Activated CD4-positive, CD25-positive, alpha-beta regulatory T cell treated with anti-CD3 and anti-CD28 coated beads, Interleukin-2, amount 50 U/mL, for 24 hours (primary cell): ENCODE measurements around the gene DTWD2.
"Not testable (repeated sequence)": the region's sequence is repeated elsewhere in the genome, so short reads cannot be mapped to it uniquely, and the experiment has no call there.

Experiments used
- ATAC-seq, 2 donors: fragments of 150-1000 bp; cut with Tn5 transposase; one replicate each; pipeline ENCODE4 v1.10.0; 2021; ENCODE audit warnings: mild to moderate bottlenecking in 1 of 2, moderate library complexity in 1 of 2

Gene DTWD2

DNA sequence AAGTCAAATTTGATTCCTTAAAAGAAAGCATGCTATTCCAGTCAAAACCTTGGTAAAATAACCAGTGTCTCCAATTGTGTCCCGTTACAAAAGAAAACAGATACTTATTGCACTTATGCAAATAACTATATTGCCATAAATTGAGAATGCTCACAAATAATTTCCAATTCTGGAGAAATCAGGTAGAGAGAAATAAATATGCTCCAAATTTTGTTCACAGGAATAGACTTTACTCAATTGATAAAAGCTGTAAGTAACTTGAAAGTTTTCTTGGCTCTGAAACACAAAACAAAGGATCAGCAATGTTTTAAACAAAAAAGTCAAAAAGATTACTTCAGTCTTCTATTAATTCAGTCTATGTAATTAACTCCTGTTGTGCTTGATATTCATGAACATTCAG is 7.8 kb upstream of the DTWD2 start:
- ATAC-seq, result no peak

DNA sequence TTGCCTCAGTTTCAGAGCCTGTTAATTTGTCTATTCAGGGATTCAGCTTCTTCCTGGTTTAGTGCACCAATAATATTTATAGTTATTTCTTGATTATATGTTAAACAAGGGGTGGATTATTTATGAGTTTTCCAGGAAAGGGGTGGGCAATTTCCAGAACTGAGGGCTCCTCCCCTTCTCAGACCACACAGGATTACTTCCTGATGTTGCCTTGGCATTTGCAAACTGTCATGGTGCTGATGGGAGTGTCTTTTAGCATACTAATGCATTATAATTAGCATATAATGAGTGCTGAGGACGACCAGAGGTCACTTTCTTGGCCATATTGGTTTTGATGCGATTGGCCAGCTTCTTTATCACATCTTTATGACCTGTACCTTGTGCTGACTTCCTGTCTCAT is 6.2 kb upstream of the DTWD2 start:
- no peak for ATAC-seq

DNA sequence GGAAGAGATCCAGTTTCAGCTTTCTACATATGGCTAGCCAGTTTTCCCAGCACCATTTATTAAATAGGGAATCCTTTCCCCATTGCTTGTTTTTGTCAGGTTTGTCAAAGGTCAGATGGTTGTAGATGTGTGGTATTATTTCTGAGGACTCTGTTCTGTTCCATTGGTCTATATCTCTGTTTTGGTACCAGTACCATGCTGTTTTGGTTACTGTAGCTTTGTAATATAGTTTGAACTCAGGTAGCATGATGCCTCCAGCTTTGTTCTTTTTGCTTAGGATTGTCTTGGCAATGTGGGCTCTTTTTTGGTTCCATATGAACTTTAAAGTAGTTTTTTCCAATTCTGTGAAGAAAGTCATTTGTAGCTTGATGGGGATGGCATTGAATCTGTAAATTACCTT is 4.8 kb upstream of the DTWD2 start:
- not testable (repeated sequence) for ATAC-seq

DNA sequence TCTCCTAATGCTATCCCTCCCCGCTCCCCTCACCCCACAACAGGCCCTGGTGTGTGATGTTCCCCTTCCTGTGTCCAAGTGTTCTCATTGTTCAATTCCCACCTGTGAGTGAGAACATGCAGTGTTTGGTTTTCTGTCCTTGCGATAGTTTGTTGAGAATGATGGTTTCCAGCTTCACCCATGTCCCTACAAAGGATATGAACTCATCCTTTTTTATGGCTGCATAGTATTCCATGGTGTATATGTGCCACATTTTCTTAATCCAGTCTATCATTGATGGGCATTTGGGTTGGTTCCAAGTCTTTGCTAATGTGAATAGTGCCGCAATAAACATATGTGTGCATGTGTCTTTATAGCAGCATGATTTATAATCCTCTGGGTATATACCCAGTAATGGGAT is 3.7 kb upstream of the DTWD2 start:
- ATAC-seq, result not testable (repeated sequence)

DNA sequence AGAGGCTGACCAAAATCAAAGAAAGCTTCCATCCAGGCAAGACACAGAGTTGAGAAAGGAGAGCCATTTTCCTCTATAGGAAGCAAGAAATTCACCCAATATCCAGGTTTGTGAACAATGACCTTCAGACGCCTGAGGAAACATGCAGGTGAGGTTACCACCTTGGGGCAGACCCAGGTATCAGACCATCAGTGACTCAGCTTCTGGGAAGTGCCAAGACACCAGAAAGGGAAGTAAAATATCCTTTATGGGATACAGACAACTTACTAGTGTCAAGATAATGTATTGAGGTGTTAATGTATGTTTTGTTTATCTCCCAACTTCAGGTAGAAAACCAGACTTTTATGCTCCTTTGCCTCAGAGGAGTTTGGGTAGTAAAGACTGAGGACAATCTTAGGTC is 2.2 kb upstream of the DTWD2 start:
- ATAC-seq, result no peak

DNA sequence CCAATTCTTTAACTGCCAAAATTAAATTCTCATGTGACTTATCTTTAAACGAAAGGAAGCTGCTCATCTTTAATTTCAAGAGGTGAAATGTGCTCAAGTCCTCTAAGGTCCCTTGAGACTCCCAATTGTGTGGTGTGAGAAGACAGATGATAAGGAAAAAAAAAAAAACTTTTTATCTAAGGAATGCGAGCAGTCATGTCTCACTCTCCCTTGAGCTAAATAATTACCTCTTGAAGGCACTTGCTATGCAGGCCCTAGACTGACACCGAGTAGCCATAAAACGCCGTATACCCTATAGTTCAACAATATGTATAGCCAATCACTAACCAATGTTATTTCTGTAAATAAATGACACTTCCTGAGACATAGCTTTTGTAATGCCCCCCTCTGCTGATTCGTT is 1.5 kb upstream of the DTWD2 start:
- ATAC-seq, result no peak

DNA sequence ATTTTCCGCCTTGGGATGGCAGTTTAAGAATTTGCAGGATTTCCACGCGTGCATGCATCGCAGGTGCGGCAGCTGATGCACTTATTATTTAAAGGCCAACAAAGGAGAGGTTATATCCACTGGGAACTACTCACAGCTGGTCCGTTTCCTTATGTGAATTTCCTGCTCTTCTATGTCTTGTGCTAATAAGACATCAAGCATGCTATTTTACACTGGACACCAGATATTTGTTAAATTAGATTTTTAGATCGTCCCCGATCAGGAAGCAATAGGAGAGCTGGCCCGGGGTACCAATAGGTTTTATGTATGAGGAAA is 476 bp upstream of the DTWD2 start:
- no peak for ATAC-seq

DNA sequence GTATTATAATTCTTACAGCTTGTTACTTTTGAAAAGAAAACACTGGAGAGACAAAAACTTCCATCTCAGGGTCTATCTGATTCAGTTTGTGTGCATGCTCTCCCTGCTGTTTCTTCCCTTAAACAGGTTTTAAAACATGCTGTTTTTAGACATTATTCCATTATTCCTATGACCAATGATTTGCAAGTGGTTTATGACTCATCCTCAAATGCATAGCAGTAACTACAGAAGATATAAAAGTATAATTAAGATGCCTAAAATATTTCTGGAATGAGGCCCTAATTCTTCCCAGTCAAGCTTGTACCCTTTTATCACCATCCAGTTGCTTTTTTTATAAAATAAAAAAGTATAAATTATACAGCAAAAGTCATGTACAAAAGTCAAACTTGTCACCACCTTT is 3.7 kb downstream of the DTWD2 start:
- no peak for ATAC-seq

DNA sequence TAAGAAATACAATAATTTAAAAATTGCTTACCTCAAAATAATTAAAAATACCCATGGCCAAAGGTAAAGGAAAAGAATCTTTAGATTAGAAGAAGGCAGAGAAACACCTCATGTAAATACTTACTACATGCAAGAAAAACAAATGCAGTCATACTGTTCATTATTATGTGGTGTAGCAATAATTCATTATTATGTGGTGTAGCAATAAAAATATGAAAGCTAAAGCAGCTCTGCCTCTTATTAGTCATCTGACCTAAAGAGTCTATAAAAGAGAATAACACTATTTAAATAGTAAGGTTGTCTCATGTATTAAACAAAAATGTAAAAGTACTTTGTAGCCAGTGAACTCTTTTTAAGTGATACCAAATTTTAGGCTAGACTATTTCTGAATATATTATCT is 6.6 kb downstream of the DTWD2 start:
- ATAC-seq, result no peak

DNA sequence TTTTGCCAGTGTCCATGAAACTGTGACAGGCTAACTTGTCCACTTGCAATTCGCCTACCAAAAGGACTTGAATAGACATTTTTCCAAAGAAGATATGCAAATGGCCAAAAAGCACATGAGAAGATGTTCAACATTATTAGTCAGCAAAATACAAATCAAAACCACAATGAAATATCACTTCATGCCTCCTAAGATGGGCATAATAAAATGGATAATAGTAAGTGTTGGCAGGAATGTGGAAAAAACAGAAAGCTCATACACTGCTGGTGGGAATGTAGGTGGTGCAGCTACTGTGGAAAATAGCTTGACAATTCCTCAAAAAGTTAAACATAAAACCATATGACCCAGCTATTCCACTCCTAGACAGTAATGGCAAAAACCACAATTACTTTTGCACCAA is 7.9 kb downstream of the DTWD2 start:
- ATAC-seq, result no peak

DNA sequence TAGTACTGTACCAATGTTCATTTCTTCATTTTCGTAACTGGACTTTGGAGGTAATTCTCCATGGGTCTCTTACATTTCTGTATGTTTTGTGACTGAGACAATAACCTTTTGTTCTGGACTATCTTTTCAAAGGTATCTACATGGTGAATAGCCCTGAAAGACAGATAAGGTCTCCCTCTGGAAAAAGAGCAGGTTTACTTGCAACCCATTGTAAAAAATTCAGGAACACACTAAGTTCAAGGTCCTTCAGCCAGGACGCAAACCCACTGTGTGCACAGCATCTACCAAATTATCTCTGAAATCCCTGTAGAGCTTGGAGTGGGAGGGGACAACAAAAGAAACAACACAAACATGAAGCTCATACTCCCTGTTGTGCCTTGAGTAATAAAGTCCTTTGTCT is 8.3 kb downstream of the DTWD2 start:
- no peak for ATAC-seq

DNA sequence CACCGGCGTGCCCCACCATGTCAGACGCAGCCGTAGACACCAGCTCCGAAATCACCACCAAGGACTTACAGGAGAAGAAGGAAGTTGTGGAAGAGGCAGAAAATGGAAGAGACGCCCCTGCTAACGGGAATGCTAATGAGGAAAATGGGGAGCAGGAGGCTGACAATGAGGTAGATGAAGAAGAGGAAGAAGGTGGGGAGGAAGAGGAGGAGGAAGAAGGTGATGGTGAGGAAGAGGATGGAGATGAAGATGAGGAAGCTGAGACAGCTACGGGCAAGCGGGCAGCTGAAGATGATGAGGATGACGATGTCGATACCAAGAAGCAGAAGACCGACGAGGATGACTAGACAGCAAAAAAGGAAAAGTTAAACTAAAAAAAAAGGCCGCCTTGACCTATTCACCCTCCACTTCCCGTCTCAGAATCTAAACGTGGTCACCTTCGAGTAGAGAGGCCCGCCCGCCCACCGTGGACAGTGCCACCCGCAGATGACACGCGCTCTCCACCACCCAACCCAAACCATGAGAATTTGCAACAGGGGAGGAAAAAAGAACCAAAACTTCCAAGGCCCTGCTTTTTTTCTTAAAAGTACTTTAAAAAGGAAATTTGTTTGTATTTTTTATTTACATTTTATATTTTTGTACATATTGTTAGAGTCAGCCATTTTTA is 14.4 kb downstream of the DTWD2 start:
- ATAC-seq, result not testable (repeated sequence)

DNA sequence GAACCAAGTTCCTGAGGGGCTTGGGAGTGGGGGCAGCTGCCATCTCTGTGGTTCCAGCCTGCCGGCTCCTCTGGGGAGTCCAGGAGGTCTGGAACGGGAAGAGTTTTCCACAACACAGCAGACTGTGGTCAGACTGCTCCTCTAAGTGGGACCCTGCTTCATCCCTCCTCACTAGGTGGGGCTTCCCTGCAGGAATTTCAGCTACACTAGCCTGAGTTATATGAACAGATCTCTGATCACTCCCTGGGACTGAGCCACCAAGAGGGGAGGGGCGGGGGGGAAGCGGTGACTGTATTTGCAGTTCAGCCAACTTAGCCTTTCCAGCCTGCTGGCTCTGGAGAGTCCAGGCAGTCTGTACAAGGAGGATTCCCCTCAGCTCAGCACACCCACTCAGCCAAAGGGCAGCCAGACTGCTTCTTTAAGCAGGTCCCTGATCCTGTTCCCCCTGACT is 19.4 kb downstream of the DTWD2 start:
- no peak for ATAC-seq

DNA sequence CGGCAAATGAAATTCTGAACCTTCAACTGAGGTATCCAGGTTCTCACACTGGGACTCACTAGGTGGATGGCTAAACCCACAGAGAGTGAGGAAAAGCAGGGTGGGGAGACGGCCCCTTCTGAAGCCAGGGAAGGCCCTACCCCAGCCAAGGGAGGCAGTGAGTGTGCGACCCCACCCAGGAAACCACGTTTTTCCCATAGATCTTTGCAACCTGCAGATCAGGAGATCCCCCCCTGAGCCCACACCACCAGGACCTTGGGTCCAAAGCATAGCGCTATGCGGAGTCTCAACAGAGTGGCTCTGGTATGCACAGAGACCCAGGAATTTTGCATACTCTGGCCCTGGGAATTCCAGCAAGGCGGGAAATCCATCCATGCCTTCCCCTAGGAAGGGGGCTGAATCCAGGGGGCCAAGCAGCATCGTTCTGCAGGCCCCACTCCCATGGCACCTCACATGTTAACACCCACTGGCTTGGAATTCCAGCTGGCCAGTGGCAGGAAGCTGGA is 19.9 kb downstream of the DTWD2 start:
- no peak for ATAC-seq

DNA sequence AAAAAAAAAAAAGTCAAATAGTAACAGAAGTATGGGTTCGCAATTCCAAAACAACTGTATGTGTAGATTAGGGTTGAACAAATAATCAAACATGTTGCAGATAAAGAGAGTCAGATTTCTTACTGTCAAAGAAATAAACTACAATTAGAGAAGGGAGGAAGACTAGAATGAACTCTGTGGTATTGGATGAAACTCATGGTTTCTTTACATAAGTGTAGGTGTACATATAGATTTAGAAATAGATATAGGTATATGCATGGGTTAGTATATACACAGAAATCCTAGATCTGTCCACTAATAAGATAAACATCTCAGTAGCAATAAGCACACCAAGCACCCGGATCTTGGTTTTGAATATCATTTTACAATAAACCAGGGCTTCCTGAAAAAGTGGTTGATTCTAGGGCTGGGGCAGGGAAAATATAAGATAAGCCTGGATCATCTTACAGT is 21.3 kb downstream of the DTWD2 start:
- ATAC-seq, result no peak

DNA sequence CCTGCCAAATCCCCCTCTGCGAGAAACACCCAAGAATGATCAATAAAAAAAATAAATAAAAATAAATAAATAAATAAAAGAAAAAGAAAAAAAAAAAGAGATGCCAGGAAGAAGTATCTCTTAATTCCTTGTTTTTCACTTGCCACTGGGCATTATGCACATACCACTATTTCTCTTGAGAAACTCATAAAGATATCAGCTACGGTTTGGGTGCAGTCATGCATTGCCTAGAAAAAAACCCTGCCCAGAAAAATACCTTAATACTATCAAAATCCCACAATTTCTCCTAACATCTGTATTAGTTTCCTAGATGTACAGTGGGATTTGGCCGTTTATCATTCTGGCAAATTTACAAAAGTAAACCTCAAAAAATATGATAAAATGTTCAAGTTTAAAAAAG is 22.5 kb downstream of the DTWD2 start:
- ATAC-seq, result no peak

DNA sequence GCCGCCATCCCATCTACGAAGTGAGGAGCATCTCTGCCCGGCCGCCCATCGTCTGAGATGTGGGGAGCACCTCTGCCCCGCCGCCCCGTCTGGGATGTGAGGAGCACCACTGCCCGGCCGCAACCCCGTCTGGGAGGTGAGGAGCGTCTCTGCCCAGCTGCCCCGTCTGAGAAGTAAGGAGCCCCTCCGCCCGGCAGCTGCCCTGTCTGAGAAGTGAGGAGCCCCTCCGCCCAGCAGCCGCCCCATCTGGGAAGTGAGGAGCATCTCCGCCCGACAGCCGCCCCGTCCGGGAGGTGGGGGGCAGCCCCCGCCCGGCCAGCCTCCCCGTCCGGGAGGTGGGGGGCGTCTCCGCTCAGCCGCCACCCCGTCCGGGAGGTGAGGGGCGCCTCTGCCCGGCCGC is 23.4 kb downstream of the DTWD2 start:
- ATAC-seq, result not testable (repeated sequence)

DNA sequence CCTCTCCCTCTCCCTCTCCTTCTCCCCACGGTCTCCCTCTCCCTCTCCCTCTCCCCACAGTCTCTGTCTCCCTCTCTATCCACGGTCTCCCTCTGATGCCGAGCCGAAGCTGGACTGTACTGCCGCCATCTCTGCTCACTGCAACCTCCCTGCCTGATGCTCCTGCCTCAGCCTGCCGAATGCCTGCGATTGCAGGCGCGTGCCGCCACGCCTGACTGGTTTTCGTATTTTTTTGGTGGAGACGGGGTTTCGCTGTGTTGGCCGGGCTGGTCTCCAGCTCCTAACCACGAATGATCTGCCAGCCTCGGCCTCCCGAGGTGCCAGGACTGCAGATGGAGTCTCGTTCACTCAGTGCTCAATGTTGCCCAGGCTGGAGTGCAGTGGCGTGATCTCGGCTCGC is 24.0 kb downstream of the DTWD2 start:
- ATAC-seq, result not testable (repeated sequence)

DNA sequence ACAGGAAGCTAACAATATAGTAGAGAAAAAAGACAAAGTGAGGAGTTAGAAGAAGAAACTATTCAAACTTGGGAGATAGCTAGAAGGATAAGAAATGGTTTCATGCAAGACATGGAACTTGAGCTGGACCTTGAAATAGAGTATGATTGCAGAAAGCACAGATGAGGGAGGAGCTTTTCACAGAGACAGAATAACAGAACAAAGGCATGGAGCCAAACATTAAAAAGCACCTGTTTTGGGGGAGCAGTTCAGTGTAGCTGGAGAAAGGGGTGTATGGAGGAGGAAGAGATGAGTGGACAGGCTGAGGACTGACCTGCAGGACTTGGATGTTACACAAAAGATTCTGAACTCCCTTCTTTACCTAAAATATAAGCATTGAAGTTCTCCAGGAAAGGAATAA is 25.2 kb downstream of the DTWD2 start:
- no peak for ATAC-seq

DNA sequence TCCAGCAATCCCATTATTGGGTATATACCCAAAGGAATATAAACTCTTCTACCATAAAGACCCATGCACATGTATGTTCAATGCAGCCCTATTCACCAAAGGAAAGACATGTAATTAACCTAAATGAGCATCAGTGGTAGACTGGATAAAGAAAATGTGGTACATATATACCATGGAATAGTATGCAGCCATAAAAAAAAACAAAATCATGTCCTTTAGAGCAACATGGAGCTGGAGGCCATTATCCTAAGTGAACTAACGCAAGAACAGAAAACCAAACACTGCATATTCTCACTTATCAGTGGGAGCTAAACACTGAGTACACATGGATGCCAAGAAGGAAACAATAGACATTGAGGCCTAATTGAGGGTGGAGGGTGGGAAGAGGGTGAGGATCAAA is 27.8 kb downstream of the DTWD2 start:
- ATAC-seq, result no peak

DNA sequence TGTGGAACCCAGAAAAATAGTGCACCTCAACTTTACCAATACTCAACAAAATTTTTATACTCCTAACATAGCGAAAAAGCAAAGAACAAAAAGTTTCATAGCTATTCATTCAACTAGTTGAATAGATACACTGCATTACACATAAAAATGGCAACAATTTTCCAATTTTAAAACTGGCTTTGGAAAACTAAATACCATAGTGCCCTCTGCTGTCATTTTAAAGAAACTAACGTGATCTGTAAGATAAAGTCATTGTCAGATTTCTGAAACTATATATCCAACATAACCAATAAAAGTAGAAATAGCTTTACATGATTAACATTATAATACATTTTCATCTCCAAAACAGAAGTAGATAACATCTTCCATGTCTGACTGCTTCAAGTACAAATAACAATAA is 31.6 kb downstream of the DTWD2 start:
- ATAC-seq, result no peak

DNA sequence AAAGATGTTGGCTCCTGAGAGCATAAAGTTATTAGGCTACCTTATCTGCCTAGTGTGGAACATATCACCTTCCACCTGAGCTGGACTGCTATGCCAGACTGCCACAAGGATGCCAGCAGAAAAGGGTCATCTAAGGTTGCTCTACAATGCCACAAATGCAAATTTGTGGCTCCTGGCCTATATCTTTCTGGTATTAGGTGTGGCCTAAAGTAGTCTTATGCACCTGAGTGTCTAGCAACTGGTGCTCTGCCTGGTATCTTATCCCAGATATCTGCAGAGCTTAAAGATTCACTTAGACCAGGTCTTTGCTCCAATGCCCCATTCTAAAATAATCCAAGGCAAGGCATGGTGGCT is 34.7 kb downstream of the DTWD2 start:
- no peak for ATAC-seq

DNA sequence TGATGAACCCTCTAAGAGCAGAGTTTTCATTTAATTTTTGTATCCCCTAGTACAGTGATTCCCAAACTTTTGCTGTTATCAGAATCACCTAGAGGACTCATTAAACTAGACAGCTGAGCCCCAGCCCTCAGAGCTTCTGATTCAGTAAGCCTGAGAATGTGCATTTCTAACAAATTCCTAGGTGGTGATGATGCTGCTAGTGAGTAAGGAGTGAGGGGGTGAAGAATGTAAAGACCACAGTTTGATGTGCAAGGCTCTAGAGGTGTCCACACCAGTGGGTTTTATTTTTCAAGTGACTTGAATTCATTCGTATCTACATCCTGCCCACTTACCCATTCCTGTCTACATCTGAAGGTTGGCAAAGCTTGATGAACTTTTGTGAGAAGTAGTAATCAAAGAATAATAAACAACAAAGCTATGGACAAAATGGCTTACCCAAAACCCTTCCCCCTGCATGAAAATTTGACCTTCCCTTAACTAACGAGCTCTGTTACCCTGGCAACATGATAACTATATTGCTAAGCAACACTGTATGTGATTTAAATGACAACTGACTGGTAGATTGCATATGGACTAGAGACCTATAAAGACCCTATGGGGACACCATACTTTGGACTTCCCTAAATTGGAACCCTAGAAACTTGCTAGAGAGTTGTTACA is 35.2 kb downstream of the DTWD2 start:
- ATAC-seq, result no peak

DNA sequence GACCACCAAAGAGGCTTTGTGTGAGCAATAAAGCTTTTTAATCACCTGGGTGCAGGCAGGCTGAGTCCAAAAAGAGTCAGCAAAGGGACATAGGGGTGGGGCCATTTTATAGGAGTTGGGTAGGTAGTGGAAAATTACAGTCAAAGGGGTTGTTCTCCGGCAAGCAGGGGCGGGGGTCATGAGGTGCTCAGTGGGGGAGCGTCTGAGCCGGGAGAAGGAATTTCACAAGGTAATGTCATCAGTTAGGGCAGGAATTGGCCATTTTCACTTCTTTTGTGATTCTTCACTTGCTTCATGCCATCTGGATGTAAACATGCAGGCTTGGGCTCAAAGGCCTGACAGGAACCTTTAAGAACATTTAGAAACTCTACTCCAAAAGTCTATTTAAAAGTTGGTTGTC is 36.0 kb downstream of the DTWD2 start:
- not testable (repeated sequence) for ATAC-seq

DNA sequence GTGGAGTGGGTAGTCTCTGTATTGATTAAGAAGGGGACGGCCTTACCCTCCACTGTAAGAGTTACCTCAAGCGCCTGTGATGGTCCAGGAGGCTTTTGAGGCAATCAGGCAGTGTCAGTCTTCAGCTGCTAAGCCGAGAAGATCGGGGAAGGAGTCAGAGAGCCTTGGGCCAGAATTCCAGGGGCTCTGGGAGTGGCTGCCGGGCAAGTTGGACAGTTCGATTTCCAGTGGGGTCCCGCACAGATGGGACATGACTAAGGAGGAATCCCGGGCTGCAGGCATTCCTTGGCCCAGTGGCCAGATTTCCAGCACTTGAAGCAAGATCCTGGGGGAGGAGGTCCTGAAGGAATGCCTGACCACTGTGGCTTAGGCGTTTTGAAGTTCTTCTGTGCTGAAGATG is 38.0 kb downstream of the DTWD2 start:
- ATAC-seq, result not testable (repeated sequence)
